ENCODE results near the gene RFC3. TPM values are rescaled to one million over a fixed set of nuclear protein-coding genes. Genes with fewer than 3 reads are reported as not detected.
A peak's percentile ranks its signal among the peaks of the same experiment; 100 is the strongest.

RFC3 gene
- total and polyA plus RNA-seq, 2 of the 13 experiments (the other 11 are each of a cell fraction or from before 2014, with no cell fraction given) = 16.0 to 55.7 TPM

DNA sequence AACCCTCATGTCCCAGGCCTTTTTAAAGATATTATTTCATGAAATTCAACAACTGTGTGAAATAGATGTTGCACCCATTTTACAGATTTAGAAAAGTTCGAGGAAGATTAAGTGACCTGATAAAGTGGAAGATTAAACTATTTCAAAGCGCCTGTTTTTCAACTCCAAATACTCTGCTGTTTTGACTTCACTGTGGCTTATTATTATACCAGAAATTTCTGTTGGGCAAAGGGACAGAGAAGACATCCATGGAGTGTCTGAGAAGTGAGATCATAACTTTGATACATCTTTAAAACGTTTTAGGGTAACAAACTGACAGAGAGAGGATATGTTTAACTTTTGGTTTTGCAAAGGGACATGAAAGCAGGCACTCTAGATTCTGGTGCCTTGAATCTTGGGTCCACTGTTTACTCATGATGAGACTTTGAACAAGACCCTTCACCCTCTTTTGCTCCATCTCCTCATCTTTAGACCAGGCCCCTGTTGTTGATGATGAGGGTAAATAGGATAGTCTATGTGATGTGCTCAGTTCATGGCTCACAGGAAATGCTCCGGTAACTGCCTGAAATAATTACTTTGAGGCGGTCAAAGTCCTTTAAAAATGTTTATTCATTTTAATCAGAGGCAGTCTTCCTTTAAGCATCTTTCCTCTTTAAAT is 55.4 kb downstream of the RFC3 start (continued):
- TF ChIP-seq SOX13 (IDR thresholded peaks at IDR 0.05) = 0 out of 2 replicates have a peak, but pooled peaks have one; percentile 15
- peak in 1 of 2 experiments; percentile 71; a peak in 2 of 4 replicates for TF ChIP-seq SOX13 (CRISPR knock-in tag; conservative IDR thresholded peaks at IDR 0.05 in 1 of 2, IDR thresholded peaks at IDR 0.05 in 1 of 2)
- no peak for TF ChIP-seq POLR2AphosphoS2 (IDR thresholded peaks at IDR 0.05; ENCODE audit: low read depth, low read length)
- TF ChIP-seq ZNF761 (CRISPR knock-in tag; conservative IDR thresholded peaks at IDR 0.05) = no peak
- peak; percentile 89 for TF ChIP-seq SALL1 (CRISPR knock-in tag; IDR thresholded peaks at IDR 0.05)
- TF ChIP-seq, protein P1, sequence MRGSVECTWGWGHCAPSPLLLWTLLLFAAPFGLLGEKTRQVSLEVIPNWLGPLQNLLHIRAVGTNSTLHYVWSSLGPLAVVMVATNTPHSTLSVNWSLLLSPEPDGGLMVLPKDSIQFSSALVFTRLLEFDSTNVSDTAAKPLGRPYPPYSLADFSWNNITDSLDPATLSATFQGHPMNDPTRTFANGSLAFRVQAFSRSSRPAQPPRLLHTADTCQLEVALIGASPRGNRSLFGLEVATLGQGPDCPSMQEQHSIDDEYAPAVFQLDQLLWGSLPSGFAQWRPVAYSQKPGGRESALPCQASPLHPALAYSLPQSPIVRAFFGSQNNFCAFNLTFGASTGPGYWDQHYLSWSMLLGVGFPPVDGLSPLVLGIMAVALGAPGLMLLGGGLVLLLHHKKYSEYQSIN (CRISPR knock-in tag; IDR thresholded peaks at IDR 0.05; ENCODE audit: borderline replicate concordance) = no peak
- TF ChIP-seq RXRB (CRISPR knock-in tag; IDR thresholded peaks at IDR 0.05; ENCODE audit: borderline replicate concordance) = peak; percentile 88; the same call in 1 of the 2 replicates
- TF ChIP-seq GFI1 (CRISPR knock-in tag; IDR thresholded peaks at IDR 0.05; ENCODE audit: borderline replicate concordance) = 0 out of 2 replicates have a peak, but pooled peaks have one; percentile 48
- no peak for TF ChIP-seq ARNT (IDR thresholded peaks at IDR 0.05)
- no peak for TF ChIP-seq AKAP8 (CRISPR knock-in tag; IDR thresholded peaks at IDR 0.05)
- TF ChIP-seq RXRA (CRISPR knock-in tag; IDR thresholded peaks at IDR 0.05) = peak; percentile 31; the same call in 1 of the 2 replicates
- peak; percentile 96; the same call in 1 of the 2 replicates for TF ChIP-seq CHD4 (IDR thresholded peaks at IDR 0.05; ENCODE audit: borderline replicate concordance, low read length)
- TF ChIP-seq, protein P2, sequence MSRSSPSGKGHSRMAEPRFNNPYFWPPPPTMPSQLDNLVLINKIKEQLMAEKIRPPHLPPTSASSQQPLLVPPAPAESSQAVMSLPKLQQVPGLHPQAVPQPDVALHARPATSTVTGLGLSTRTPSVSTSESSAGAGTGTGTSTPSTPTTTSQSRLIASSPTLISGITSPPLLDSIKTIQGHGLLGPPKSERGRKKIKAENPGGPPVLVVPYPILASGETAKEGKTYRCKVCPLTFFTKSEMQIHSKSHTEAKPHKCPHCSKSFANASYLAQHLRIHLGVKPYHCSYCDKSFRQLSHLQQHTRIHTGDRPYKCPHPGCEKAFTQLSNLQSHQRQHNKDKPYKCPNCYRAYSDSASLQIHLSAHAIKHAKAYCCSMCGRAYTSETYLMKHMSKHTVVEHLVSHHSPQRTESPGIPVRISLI (CRISPR knock-in tag; IDR thresholded peaks at IDR 0.05; ENCODE audit: borderline replicate concordance) = no peak
- TF ChIP-seq ZNF75D (CRISPR knock-in tag; IDR thresholded peaks at IDR 0.05; ENCODE audit: borderline replicate concordance) = no peak
- TF ChIP-seq GATAD2A (CRISPR knock-in tag; IDR thresholded peaks at IDR 0.05) = peak; percentile 33; the same call in 1 of the 2 replicates
- TF ChIP-seq, protein P3, sequence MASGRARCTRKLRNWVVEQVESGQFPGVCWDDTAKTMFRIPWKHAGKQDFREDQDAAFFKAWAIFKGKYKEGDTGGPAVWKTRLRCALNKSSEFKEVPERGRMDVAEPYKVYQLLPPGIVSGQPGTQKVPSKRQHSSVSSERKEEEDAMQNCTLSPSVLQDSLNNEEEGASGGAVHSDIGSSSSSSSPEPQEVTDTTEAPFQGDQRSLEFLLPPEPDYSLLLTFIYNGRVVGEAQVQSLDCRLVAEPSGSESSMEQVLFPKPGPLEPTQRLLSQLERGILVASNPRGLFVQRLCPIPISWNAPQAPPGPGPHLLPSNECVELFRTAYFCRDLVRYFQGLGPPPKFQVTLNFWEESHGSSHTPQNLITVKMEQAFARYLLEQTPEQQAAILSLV (CRISPR knock-in tag; IDR thresholded peaks at IDR 0.05; ENCODE audit: borderline replicate concordance) = no peak
- TF ChIP-seq DMAP1 (CRISPR knock-in tag; IDR thresholded peaks at IDR 0.05) = no peak
- peak; percentile 28; the same call in 1 of the 2 replicates for TF ChIP-seq FOSL2 (CRISPR knock-in tag; IDR thresholded peaks at IDR 0.05)
- no peak for TF ChIP-seq SIX4 (CRISPR knock-in tag; IDR thresholded peaks at IDR 0.05)
- TF ChIP-seq ZNF879 (CRISPR knock-in tag; IDR thresholded peaks at IDR 0.05) = no peak
- TF ChIP-seq LCORL (IDR thresholded peaks at IDR 0.05) = no peak
- TF ChIP-seq LCORL (CRISPR knock-in tag; IDR thresholded peaks at IDR 0.05) = peak; percentile 82
- peak; percentile 63 for TF ChIP-seq TEAD3 (CRISPR knock-in tag; optimal IDR thresholded peaks at IDR 0.05; ENCODE audit: borderline replicate concordance)
- TF ChIP-seq, protein P4, sequence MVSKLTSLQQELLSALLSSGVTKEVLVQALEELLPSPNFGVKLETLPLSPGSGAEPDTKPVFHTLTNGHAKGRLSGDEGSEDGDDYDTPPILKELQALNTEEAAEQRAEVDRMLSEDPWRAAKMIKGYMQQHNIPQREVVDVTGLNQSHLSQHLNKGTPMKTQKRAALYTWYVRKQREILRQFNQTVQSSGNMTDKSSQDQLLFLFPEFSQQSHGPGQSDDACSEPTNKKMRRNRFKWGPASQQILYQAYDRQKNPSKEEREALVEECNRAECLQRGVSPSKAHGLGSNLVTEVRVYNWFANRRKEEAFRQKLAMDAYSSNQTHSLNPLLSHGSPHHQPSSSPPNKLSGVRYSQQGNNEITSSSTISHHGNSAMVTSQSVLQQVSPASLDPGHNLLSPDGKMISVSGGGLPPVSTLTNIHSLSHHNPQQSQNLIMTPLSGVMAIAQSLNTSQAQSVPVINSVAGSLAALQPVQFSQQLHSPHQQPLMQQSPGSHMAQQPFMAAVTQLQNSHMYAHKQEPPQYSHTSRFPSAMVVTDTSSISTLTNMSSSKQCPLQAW (CRISPR knock-in tag; IDR thresholded peaks at IDR 0.05) = peak; percentile 72
